Cardiac muscle cell (in vitro differentiated cells and primary cell): ENCODE measurements around the gene ZNF653. TPM values are rescaled to one million over a fixed set of nuclear protein-coding genes. Genes with fewer than 3 reads are reported as not detected.

Experiments
- DNase-seq, 2 donors: peaks; one replicate each; pipeline versions ENCODE4 v3.0.0 to v3.0.0-alpha.2; 2010 to 2017; ENCODE audit warnings: low read depth in 1 of 2, low spot score in 1 of 2
- H3K27ac ChIP-seq: fragments of 200-600 bp; sonication (generic); 2 replicates; pipeline ENCODE4 v1.5.1; 2016
- H3K27me3 ChIP-seq: fragments of 200-600 bp; sonication (generic); 2 replicates; pipeline ENCODE4 v1.6.0; 2016; ENCODE audit warnings: control low read depth
- H3K36me3 ChIP-seq: fragments of 200-600 bp; sonication (generic); 2 replicates; pipeline ENCODE4 v1.5.1; 2016; ENCODE audit warnings: control low read depth
- H3K4me1 ChIP-seq: fragments of 200-600 bp; sonication (generic); 2 replicates; pipeline ENCODE4 v1.8.1; 2017; ENCODE audit warnings: low read depth, mild to moderate bottlenecking, mixed run types
- H3K4me3 ChIP-seq: fragments of 200-600 bp; sonication (generic); 2 replicates; pipeline ENCODE4 v1.5.1; 2016; ENCODE audit warnings: mild to moderate bottlenecking
- H3K9me3 ChIP-seq: fragments of 200-600 bp; sonication (generic); 2 replicates; pipeline ENCODE4 v1.5.1; 2017; ENCODE audit warnings: low read depth, mild to moderate bottlenecking, control low read depth
- polyA plus RNA-seq: library from polyadenylated mRNA; unstranded; fragments of >200 nt; fragmentation: Nextera tagmentation; extraction: Ambion mirVana; gene quantifications from 2 replicates; pipeline ENCODE4 v1.2.1, GENCODE V29; 2016
- total RNA-seq: library from RNA; depleted of rRNA; stranded (reverse); fragments of >200 nt; gene quantifications from 2 replicates; pipeline ENCODE4 v1.2.3, GENCODE V29; 2016
- TF ChIP-seq, protein P1 (sequence below): IDR thresholded peaks from 2 replicates; pipeline ENCODE4 v1.5.1; 2012; ENCODE audit warnings: low read depth, mild to moderate bottlenecking, low read length

The ZNF653 gene
- total and polyA plus RNA-seq, 2 experiments from 2014 or later: 10.6 to 19.0 TPM

DNA sequence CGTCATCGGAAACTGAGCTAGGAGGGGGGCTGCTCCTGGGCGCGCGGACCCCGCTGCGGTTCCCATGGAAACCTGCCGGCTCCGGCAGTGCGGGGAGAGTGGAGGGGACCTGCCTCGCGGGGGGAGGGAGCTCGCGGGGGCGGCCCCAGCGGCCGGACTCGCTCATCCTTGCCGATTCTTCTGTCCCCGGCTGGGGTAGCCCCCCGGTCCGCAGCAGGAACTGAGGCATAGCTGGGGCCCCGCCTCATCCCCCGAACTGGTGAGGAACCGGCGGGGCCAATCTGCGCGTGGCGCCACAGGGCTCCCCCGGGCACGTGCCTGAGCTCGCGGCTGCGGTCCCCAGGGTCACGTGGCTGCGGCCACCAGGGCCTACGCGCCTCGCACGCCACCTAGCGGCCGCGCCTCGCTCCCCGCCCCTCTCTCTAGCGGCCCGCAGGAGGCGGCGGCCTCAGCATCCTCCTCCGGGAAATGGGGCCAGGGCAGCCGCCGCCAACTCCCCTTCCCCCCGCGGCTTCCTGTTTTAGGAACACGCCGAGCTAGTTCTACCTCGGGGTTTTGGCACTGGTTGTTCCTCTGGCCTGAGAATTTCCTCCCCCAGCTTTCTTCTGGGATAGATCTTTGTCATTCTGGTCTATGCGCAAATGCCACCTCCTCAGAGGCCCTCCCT is 23.1 kb downstream of the ZNF653 start:
- peaks cover 54% of the 10 kb centered on the region for H3K27me3 ChIP-seq
- H3K9me3 ChIP-seq: no peaks in the 10 kb centered on the region
- H3K4me3 ChIP-seq: peak overlapping the region; percentile 25
- DNase-seq: peak; percentile 86 to 92
- TF ChIP-seq, protein P1, sequence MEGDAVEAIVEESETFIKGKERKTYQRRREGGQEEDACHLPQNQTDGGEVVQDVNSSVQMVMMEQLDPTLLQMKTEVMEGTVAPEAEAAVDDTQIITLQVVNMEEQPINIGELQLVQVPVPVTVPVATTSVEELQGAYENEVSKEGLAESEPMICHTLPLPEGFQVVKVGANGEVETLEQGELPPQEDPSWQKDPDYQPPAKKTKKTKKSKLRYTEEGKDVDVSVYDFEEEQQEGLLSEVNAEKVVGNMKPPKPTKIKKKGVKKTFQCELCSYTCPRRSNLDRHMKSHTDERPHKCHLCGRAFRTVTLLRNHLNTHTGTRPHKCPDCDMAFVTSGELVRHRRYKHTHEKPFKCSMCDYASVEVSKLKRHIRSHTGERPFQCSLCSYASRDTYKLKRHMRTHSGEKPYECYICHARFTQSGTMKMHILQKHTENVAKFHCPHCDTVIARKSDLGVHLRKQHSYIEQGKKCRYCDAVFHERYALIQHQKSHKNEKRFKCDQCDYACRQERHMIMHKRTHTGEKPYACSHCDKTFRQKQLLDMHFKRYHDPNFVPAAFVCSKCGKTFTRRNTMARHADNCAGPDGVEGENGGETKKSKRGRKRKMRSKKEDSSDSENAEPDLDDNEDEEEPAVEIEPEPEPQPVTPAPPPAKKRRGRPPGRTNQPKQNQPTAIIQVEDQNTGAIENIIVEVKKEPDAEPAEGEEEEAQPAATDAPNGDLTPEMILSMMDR: peak; percentile 90
- peaks cover 3% of the 10 kb centered on the region for H3K4me1 ChIP-seq
- no peaks in the 10 kb centered on the region for H3K36me3 ChIP-seq
- H3K27ac ChIP-seq: no peak overlapping the region

DNA sequence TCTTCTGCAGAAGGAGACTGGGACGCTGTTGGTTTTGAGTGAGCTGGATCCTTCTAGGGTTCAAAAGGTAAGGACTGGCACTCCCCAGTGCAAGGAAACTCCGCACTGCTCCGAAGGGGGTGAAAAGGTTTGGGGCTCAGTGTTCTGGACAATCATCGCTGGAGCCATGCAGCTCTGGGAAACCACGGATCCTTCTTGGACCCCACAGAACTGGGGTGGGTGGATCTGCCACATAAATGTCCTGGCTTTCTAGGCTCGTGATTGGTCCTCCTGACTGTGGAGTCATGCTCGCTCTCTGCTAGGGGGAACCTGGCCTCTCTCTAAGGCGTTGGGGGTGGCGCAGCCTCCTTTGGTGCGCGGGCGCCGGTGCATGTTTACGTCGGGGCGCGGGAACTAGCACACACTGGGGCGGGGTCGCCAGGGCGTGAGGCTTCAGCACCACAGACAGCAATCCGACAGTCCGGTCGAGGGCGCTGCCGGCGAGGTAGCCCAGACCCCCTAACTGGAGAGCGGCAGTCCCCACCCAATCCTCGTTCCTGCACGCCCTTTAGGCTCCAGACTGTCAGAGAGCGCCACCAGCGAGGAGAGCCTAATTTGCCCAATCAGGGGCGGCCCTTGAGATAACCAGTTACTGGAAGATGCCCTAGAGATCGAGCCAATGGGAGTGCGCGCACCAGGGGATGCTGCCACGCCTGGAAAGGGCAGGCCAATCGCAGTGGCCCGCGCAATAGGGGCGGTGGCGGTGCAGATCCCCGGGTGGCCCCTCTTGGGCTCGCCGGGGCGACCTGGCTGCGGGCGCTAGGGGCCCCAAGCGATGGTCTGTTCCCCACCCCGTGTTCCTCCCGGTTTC is 23.9 kb downstream of the ZNF653 start:
- H3K4me1 ChIP-seq: peaks cover 3% of the 10 kb centered on the region
- H3K4me3 ChIP-seq: peak overlapping the region; percentile 25
- no peak overlapping the region for H3K27ac ChIP-seq
- TF ChIP-seq, protein P1: no peak
- peaks cover 54% of the 10 kb centered on the region for H3K27me3 ChIP-seq
- no peaks in the 10 kb centered on the region for H3K36me3 ChIP-seq
- no peaks in the 10 kb centered on the region for H3K9me3 ChIP-seq
- DNase-seq: peak; percentile 84 to 93

DNA sequence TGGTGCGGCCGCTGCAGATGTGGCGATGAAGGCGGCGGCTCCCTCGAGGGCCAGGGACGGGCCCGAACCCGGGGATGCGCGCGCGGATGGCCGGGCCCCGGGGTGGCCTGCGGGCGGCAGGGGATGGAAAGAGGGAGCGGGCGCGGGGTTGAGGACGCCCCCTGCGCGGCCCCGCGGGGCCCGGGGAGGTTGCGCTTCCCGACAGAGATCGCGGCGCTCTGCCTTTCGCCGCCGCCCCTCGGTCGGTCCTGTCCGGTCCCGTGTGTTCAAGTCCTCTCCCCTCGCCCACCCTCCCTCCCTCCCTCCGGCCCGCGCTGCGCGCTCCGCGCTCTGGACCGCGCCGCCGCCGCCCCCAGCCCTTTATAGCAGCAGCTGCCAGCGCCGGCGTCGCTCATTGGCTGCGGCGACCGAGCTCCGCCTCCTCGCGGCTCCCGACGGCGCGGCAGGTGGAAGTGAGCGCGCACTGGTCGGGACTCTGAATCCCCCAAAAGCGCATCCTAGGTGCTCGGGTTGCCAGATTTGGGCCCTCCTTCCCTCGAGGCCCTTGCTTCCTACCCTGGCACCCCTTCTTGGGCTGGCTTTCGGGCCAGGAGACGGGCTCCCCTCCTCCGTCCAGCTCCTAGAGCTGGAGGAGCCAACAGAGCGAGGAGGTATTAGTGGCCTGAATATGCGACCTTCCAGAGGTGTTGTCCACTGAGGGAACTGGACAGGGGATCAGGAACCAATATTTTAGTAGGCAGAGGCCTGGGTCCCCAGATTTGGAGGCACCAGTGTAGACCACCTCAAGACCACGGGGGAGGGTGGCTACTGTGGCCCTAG is 24.7 kb downstream of the ZNF653 start, which contains the start of gene ELAVL3:
TSS of gene ELAVL3 (minus strand) at position 332 of the 819 bp plus-strand sequence. CDS start 438 bp downstream, outside the sequence.
- peaks cover 54% of the 10 kb centered on the region for H3K27me3 ChIP-seq
- H3K27ac ChIP-seq: no peak within 1 kb of the TSS
- no peaks in the 10 kb centered on the region for H3K9me3 ChIP-seq
- peaks cover 3% of the 10 kb centered on the region for H3K4me1 ChIP-seq
- TF ChIP-seq, protein P1: no peak
- no peaks in the 10 kb centered on the region for H3K36me3 ChIP-seq
- no peak within 1 kb of the TSS for H3K4me3 ChIP-seq
- DNase-seq: no peak

DNA sequence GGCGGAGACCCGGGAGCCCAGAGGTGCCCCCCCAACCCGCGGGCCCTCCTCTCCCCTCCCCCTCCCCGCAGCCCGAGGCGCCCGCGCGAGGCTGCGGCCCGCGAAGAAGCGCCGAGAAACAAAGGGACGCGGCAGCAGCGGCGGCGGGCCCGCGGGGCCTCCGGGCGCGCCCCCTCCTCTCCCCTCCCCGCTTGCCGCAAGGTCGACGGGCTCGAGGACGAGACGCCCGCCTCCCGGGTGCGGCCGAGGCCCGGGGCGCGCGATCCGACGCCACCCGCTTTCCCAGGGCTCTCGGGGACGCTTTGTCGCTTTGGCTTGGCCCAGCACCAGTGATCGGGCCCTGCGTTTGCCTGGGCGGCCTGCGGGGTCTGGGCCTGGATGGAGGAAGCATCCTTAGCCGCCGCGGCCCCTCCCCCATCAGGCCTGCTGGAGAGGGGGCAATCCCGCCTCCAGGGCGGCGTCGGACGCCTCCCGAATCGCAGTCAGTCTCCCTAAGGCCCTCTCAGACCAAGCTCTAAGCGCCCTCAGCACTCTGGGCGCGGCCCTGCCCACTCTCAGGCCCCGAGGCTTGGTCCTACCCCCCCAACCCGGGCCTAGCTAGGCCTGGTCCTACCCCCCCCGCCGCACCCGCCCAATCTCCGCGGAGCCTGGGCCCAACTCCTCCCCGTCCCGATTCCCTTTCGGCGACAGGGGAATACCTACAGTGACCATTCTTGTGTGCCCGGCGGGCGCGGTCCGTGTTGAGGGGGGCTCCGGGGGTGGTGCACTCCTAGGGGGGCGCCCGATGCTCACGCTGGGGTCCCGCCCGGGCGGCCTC is 25.5 kb downstream of the ZNF653 start:
- Histone ChIP-seq H3K27me3 (peaks cover 54% of the 10 kb centered on the region), H3K27ac (no peak overlapping the region), H3K4me3 (no peak overlapping the region), H3K4me1 (peaks cover 3% of the 10 kb centered on the region), H3K9me3 (no peaks in the 10 kb centered on the region), H3K36me3 (no peaks in the 10 kb centered on the region)
- TF ChIP-seq, protein P1: no peak
- no peak for DNase-seq
